ENCODE data around the gene RILP.

The RILP gene

DNA sequence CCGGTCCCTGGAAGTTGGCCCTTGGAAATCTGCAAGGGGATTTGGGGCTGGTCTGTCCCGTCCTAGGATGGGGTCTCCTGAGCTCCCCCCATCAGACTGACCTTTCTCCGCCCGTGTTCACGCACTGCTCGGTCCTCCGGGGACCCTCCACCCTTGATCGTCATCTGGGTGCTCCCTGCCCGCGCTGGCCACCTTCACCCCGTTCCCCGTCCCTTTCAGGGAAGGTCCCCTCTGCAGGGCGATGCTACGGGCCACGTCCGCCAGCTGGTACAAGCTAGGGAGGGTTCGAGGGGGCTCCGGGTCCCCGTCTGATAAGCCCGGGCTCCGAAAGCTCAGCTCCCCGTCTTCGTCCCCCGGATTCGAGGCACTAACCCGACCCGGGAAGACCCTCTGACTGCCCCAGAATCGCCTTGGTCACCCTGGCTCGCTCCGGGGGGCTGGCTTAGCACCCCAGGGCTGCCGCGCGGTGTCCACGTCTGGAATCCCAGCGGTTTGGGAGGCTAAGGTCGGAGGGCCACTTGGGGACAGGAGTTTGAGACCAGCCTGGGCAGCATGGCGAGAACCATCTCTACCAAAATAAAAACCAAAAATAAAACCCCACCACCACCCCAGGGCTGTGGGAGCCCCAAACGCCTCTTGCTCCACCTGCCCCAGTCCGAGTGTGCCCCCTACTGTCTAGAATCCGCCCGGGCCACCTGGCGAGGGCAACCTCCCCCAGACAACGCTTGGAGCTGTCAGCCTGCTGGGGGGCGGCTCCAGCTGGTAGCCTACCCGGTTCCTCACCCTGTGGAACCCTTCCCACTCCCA, 20.0 kb downstream of the RILP start:
- Histone ChIP-seq H3K79me2 (ENCODE audit: control insufficient read depth, low read length) (peaks cover 41% of the 10 kb centered on the region), H3K9me3 (ENCODE audit: control insufficient read depth, insufficient read depth, low read length) (no peaks in the 10 kb centered on the region), H3K4me2 (ENCODE audit: low read length) (peak overlapping the region; percentile 85), H3F3A (ENCODE audit: control insufficient read depth, insufficient read depth) (peaks cover 26% of the 10 kb centered on the region), H3K9me2 (replicated peaks; ENCODE audit: control insufficient read depth, low read length) (no peaks in the 10 kb centered on the region), H3K36me3 (ENCODE audit: control insufficient read depth, low read length) (peaks cover 36% of the 10 kb centered on the region), H3K4me1 (ENCODE audit: control insufficient read depth, low read length) (peaks cover 59% of the 10 kb centered on the region), H3K27ac (ENCODE audit: low read depth, low read length) (peak overlapping the region; percentile 92), H3K27me3 (ENCODE audit: control insufficient read depth, low read length) (no peaks in the 10 kb centered on the region), H4K20me1 (ENCODE audit: control insufficient read depth, insufficient read depth, low read depth, low read length) (no peaks in the 10 kb centered on the region), H3K4me3 (ENCODE audit: low read length) (peak overlapping the region; percentile 94)
- TF ChIP-seq, protein P1, sequence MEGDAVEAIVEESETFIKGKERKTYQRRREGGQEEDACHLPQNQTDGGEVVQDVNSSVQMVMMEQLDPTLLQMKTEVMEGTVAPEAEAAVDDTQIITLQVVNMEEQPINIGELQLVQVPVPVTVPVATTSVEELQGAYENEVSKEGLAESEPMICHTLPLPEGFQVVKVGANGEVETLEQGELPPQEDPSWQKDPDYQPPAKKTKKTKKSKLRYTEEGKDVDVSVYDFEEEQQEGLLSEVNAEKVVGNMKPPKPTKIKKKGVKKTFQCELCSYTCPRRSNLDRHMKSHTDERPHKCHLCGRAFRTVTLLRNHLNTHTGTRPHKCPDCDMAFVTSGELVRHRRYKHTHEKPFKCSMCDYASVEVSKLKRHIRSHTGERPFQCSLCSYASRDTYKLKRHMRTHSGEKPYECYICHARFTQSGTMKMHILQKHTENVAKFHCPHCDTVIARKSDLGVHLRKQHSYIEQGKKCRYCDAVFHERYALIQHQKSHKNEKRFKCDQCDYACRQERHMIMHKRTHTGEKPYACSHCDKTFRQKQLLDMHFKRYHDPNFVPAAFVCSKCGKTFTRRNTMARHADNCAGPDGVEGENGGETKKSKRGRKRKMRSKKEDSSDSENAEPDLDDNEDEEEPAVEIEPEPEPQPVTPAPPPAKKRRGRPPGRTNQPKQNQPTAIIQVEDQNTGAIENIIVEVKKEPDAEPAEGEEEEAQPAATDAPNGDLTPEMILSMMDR (IDR thresholded peaks at IDR 0.05; ENCODE audit: low read depth, low read length, poor library complexity, severe bottlenecking) = peak; percentile 92
- TF ChIP-seq EZH2phosphoT487 (IDR thresholded peaks at IDR 0.05; ENCODE audit: borderline replicate concordance, low read length) = no peak

DNA sequence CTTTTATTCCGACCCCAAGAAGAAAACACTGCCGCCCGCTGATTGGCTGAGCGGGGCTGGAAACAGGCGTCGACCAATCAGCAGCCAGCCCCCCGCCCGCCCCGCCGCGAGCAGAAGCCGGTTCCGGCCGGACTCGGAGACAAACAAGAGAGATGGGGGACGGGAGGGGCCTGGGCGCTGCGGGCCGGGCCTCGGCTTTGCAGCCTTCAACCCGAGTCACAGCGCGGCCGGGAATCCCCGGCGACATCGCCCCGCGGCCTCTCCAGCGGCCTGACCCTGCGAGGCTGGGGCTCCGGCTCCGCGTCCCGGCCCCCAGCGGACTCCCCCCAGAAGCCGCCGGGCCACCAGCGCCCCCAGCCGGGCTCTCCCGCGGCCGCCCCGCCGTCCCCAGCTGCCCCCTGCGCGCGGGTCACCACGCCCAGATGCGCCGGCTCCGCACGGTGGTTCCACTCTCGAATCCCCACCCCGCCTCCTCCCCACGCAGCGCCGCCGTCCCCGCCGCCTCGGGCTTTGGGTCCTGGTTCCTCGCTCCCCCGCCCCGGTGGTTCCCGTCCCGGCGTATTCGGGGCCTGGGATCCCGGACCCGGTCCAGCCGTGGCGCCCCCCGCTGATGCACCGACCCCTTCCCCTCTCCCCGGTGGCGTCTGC, 20.7 kb downstream of the RILP start:
- Histone ChIP-seq H3K36me3 (ENCODE audit: control insufficient read depth, low read length) (peaks cover 43% of the 10 kb centered on the region), H3K4me2 (ENCODE audit: low read length) (peak overlapping the region; percentile 85), H3F3A (ENCODE audit: control insufficient read depth, insufficient read depth) (peaks cover 26% of the 10 kb centered on the region), H3K4me3 (ENCODE audit: low read length) (peak overlapping the region; percentile 94), H3K79me2 (ENCODE audit: control insufficient read depth, low read length) (peaks cover 48% of the 10 kb centered on the region), H3K27me3 (ENCODE audit: control insufficient read depth, low read length) (no peaks in the 10 kb centered on the region), H3K4me1 (ENCODE audit: control insufficient read depth, low read length) (peaks cover 57% of the 10 kb centered on the region), H3K9me2 (replicated peaks; ENCODE audit: control insufficient read depth, low read length) (no peaks in the 10 kb centered on the region), H3K9me3 (ENCODE audit: control insufficient read depth, insufficient read depth, low read length) (no peaks in the 10 kb centered on the region), H4K20me1 (ENCODE audit: control insufficient read depth, insufficient read depth, low read depth, low read length) (no peaks in the 10 kb centered on the region), H3K27ac (ENCODE audit: low read depth, low read length) (peak overlapping the region; percentile 92)
- TF ChIP-seq, protein P1 (IDR thresholded peaks at IDR 0.05; ENCODE audit: low read depth, low read length, poor library complexity, severe bottlenecking) = peak; percentile 62
- TF ChIP-seq EZH2phosphoT487 (IDR thresholded peaks at IDR 0.05; ENCODE audit: borderline replicate concordance, low read length) = no peak

DNA sequence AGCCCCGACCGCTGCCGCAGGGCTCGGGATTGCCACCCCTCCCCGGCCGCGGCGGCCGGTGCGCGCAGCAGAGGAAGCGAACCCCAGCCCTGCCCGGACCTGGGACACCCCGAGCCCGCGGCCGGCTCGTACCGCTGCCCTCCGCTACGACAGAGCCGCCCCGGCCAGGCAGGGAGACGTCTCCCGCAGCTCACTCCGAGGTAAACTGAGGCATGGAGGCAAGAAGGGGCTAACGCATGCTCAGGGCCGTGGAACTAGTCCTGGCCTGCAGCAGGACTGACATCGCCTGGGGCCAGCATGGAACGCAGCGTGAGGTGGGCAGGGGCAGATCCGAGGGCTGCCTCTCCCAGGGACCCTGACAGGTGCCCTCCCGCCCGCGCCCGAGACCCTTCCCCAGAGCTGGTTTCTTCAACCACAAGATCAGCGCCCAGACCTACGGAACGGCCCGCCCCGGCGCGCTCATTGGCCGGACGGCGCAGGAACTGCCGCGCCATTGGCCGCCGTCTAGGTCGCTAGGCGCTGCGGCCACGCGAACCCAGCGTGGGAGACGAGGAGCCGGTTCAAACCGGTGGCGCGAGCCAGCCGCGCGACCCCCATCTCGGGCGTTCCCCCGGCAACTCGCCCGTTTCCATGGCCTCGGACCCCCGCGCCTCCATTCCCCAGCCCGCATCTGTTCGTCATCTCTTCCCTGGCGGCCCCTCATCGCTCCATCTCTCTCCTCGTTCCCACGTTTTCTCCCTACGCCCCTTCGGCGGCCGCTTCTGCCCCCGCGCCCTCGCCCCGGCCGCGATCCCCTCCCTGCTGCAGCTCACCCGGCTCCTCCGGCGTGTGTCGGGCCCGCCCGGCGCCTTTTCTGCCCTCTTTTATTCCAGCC, 21.4 kb downstream of the RILP start, which contains the start of gene SLC43A2:
Gene SLC43A2 (minus strand): TSS at position 853 of the 874 bp plus-strand sequence. CDS start 960 bp downstream, outside the sequence.
- H3K36me3 ChIP-seq (ENCODE audit: control insufficient read depth, low read length) = peaks cover 50% of the 10 kb centered on the region
- peak within 1 kb of the TSS; percentile 85 for H3K4me2 ChIP-seq (ENCODE audit: low read length)
- H3K4me1 ChIP-seq (ENCODE audit: control insufficient read depth, low read length) = peaks cover 55% of the 10 kb centered on the region
- no peaks in the 10 kb centered on the region for H3K27me3 ChIP-seq (ENCODE audit: control insufficient read depth, low read length)
- H4K20me1 ChIP-seq (ENCODE audit: control insufficient read depth, insufficient read depth, low read depth, low read length) = no peaks in the 10 kb centered on the region
- H3F3A ChIP-seq (ENCODE audit: control insufficient read depth, insufficient read depth) = peaks cover 22% of the 10 kb centered on the region
- H3K4me3 ChIP-seq (ENCODE audit: low read length) = peak within 1 kb of the TSS; percentile 94
- peak within 1 kb of the TSS; percentile 92 for H3K27ac ChIP-seq (ENCODE audit: low read depth, low read length)
- H3K79me2 ChIP-seq (ENCODE audit: control insufficient read depth, low read length) = peaks cover 55% of the 10 kb centered on the region
- TF ChIP-seq EZH2phosphoT487 (IDR thresholded peaks at IDR 0.05; ENCODE audit: borderline replicate concordance, low read length) = no peak
- TF ChIP-seq, protein P1 (IDR thresholded peaks at IDR 0.05; ENCODE audit: low read depth, low read length, poor library complexity, severe bottlenecking) = no peak
- H3K9me2 ChIP-seq (replicated peaks; ENCODE audit: control insufficient read depth, low read length) = no peaks in the 10 kb centered on the region
- H3K9me3 ChIP-seq (ENCODE audit: control insufficient read depth, insufficient read depth, low read length) = no peaks in the 10 kb centered on the region
